H1 (cell line): ENCODE measurements around the gene GRIK1.

ENCODE experiments used
- CREB1 ChIP-seq: IDR thresholded peaks from 2 replicates; pipeline ENCODE4 v1.6.1; 2012; ENCODE audit warnings: inconsistent platforms
- CTCF ChIP-seq, 3 experiments: IDR thresholded peaks; 1 replicate in 2 of 3; 2 replicates in 1 of 3; pipeline versions ENCODE4 v1.5.1 to v1.6.1; 2011; ENCODE audit warnings: low read length in 3 of 3, mild to moderate bottlenecking in 3 of 3, inconsistent platforms in 2 of 3, low read depth in 1 of 3, moderate library complexity in 1 of 3; ENCODE audit not compliant: insufficient read depth in 1 of 3; ENCODE audit errors: control extremely low read depth in 1 of 3
- GABPA ChIP-seq: IDR thresholded peaks from 2 replicates; pipeline ENCODE4 v1.6.1; 2011; ENCODE audit warnings: mild to moderate bottlenecking, low read length, moderate library complexity, borderline replicate concordance; ENCODE audit not compliant: insufficient read depth
- POLR2A ChIP-seq, 2 experiments: IDR thresholded peaks; 1 replicate in 1 of 2; 2 replicates in 1 of 2; pipeline ENCODE4 v1.6.1; 2011; ENCODE audit warnings: low read depth in 2 of 2, low read length in 2 of 2, mild to moderate bottlenecking in 2 of 2; ENCODE audit errors: control extremely low read depth in 1 of 2
- POLR2AphosphoS5 ChIP-seq: IDR thresholded peaks from 2 replicates; pipeline ENCODE4 v1.6.1; 2011; ENCODE audit warnings: low read depth, low read length
- RFX5 ChIP-seq: IDR thresholded peaks from 2 replicates; pipeline ENCODE4 v1.6.1; 2011; ENCODE audit warnings: low read depth, low read length, improper control_type of control experiment, borderline replicate concordance
- RNF2 ChIP-seq: fragments of 200-900, 300-1000 bp; sonication (generic); IDR thresholded peaks from 2 replicates; pipeline ENCODE4 v1.7.1; 2016; ENCODE audit warnings: borderline replicate concordance, low read depth, mild to moderate bottlenecking, antibody characterized with exemption, low read length; ENCODE audit not compliant: poor library complexity, severe bottlenecking; ENCODE audit errors: missing control alignments

- TF ChIP-seq POLR2AphosphoS5 (no peak), CREB1 (no peak), GABPA (no peak), POLR2A (IDR thresholded peaks at IDR 0.05; ENCODE audit: control extremely low read depth in 1 of 2, low read depth in 2 of 2, low read length in 2 of 2) (no peak), CTCF (IDR thresholded peaks at IDR 0.05; ENCODE audit: control extremely low read depth in 1 of 3, insufficient read depth in 1 of 3, low read depth in 1 of 3, low read length in 3 of 3) (no peak), RFX5 (no peak), RNF2 (no peak)
Measured at GRCh38 chr21:29951911-29952310, 12.1 kb upstream of the GRIK1 start.
